ENCODE results near the gene CHST3. TPM values are rescaled to one million over a fixed set of nuclear protein-coding genes. Genes with fewer than 3 reads are reported as not detected.

The CHST3 gene
- total RNA-seq, 1 donor from 2014 or later: 41.4 TPM

GRCh38 chr10:71952745-71953144, 11.4 kb upstream of the CHST3 start:
- Histone ChIP-seq H3K9me3 (peaks cover 1 to 6% of the 10 kb centered on the region in 2 donors), H3K27me3 (no peaks in the 10 kb centered on the region), H3K27ac (no peak overlapping the region), H3K4me1 (peaks cover 0 to 3% of the 10 kb centered on the region in 2 donors), H3K4me3 (no peak overlapping the region), H3K36me3 (no peaks in the 10 kb centered on the region)
- no peak for TF ChIP-seq CTCF (IDR thresholded peaks at IDR 0.05)
- intact Hi-C loops (cut with DNase I): no loop called here
- DNase-seq (ENCODE audit: low spot score in 2 of 2): no peak

GRCh38 chr10:71957546-71958275, 6.5 kb upstream of the CHST3 start:
- Histone ChIP-seq H3K36me3 (no peaks in the 10 kb centered on the region), H3K27ac (no peak overlapping the region), H3K27me3 (no peaks in the 10 kb centered on the region), H3K4me3 (no peak overlapping the region), H3K4me1 (peaks cover 0 to 3% of the 10 kb centered on the region in 2 donors), H3K9me3 (no peaks in the 10 kb centered on the region)
- no peak for DNase-seq (ENCODE audit: low spot score in 2 of 2)
- intact Hi-C loops (cut with DNase I): loop anchor here (2.0 kb wide), 1 partner anchor 265 kb away; no protein-coding TSS in a partner anchor
- TF ChIP-seq CTCF (IDR thresholded peaks at IDR 0.05): no peak

DNA sequence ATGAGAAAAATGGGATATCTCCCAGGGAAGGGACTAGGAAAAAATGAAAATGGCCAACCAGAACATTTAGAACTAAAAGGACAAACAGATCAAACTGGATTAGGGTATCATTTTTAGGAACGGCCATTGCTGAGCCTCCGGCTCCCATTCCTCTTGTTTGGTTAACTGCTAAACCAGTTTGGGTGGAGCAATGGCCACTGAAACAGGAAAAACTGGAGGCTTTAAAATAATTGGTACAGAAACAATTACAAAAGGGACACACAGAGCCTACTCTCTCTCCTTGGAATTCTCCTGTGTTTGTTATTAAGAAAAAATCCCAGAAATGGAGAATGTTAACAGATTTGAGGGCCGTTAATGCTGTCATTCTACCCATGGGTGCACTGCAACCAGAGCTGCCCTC, 4.7 kb upstream of the CHST3 start:
- no peaks in the 10 kb centered on the region for H3K36me3 ChIP-seq
- no peaks in the 10 kb centered on the region for H3K27me3 ChIP-seq
- peaks cover 0 to 12% of the 10 kb centered on the region in 2 donors for H3K4me1 ChIP-seq
- DNase-seq (ENCODE audit: low spot score in 2 of 2): no peak
- H3K4me3 ChIP-seq: no peak overlapping the region
- H3K27ac ChIP-seq: no peak overlapping the region
- TF ChIP-seq CTCF (IDR thresholded peaks at IDR 0.05): no peak
- intact Hi-C loops (cut with DNase I): no loop called here
- no peaks in the 10 kb centered on the region for H3K9me3 ChIP-seq

DNA sequence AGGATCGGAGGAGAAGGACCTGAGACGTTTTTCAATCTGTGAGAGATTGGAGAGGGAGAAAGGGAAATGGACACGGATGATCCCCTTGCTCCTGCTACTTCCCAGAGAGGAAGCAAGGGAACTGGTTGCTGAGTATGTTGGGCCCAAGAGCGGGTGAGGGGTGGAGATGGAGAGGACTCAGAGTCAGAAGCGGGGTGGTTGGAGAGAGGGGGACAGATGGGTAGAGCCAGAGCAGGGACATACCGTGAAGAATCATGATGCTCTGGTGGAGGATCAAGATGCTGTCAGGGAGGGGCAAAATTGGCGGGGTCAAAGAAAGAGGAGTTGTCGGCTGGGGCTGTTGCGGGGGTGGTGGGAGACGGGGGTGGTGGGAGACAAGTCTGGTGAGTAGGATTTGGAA, 2.4 kb upstream of the CHST3 start:
- Histone ChIP-seq H3K4me3 (no peak overlapping the region), H3K27me3 (no peaks in the 10 kb centered on the region), H3K27ac (peak overlapping the region in 1 of 2 donors; percentile 100), H3K36me3 (no peaks in the 10 kb centered on the region), H3K9me3 (no peaks in the 10 kb centered on the region), H3K4me1 (peaks cover 0 to 21% of the 10 kb centered on the region in 2 donors)
- no peak for DNase-seq (ENCODE audit: low spot score in 2 of 2)
- TF ChIP-seq CTCF (IDR thresholded peaks at IDR 0.05): no peak
- intact Hi-C loops (cut with DNase I): loop anchor here (5.0 kb wide), 1 partner anchor 375 kb away; no protein-coding TSS in a partner anchor

DNA sequence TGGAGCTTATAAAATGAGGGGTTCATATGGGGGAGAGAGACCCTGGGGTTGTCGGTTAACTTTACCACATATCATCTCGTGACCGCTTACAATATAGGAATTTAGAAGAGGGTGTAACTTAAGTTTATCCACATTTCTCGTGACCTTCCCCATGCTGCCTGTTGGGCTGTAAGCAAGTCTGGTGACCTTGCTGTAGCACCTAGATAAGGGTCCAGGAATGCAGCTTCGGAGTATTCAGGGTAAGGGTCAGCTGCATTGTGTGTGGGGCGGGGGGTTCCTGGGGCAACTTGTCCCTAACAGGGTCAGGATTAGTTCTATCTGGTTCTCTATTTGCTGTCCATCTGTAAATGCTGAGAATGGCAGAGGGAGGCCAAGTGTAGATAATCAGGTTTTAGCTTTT, 1.3 kb upstream of the CHST3 start:
- intact Hi-C loops (cut with DNase I): loop anchor here (5.0 kb wide), 1 partner anchor 374 kb away; no protein-coding TSS in a partner anchor
- Histone ChIP-seq H3K9me3 (no peaks in the 10 kb centered on the region), H3K27ac (peak overlapping the region; percentile 100), H3K4me1 (peaks cover 0 to 26% of the 10 kb centered on the region in 2 donors), H3K27me3 (no peaks in the 10 kb centered on the region), H3K4me3 (no peak overlapping the region), H3K36me3 (no peaks in the 10 kb centered on the region)
- TF ChIP-seq CTCF (IDR thresholded peaks at IDR 0.05): no peak
- no peak for DNase-seq (ENCODE audit: low spot score in 2 of 2)

Data from ascending aorta (tissue), 2 donors.